ENCODE data around the gene MED22.

GRCh38 chr9:133340916-133341315, 7.0 kb downstream of the MED22 start:
- TF ChIP-seq, protein P1, sequence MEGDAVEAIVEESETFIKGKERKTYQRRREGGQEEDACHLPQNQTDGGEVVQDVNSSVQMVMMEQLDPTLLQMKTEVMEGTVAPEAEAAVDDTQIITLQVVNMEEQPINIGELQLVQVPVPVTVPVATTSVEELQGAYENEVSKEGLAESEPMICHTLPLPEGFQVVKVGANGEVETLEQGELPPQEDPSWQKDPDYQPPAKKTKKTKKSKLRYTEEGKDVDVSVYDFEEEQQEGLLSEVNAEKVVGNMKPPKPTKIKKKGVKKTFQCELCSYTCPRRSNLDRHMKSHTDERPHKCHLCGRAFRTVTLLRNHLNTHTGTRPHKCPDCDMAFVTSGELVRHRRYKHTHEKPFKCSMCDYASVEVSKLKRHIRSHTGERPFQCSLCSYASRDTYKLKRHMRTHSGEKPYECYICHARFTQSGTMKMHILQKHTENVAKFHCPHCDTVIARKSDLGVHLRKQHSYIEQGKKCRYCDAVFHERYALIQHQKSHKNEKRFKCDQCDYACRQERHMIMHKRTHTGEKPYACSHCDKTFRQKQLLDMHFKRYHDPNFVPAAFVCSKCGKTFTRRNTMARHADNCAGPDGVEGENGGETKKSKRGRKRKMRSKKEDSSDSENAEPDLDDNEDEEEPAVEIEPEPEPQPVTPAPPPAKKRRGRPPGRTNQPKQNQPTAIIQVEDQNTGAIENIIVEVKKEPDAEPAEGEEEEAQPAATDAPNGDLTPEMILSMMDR (IDR thresholded peaks at IDR 0.05), result no peak
- TF ChIP-seq POLR2A (IDR thresholded peaks at IDR 0.05), result no peak

Measured in lower leg skin (tissue), 3 donors.